Gastroesophageal sphincter (tissue), 3 donors: ENCODE data around the gene C14orf132.

ENCODE experiments used
- CTCF ChIP-seq, 4 experiments: fragments of 200-600 bp in 2 of 4; fragments of 450-650 bp in 2 of 4; sonication (generic) in 1 of 4; IDR thresholded peaks; one replicate each; pipeline ENCODE4 v1.5.1; 2017 to 2019; ENCODE audit warnings: antibody characterized with exemption in 4 of 4, mild to moderate bottlenecking in 2 of 4, moderate library complexity in 2 of 4
- EP300 ChIP-seq: sonication (generic); formaldehyde crosslinking; IDR thresholded peaks from one replicate; pipeline ENCODE4 v1.6.1; 2017; ENCODE audit warnings: antibody characterized with exemption, mild to moderate bottlenecking
- POLR2A ChIP-seq, 2 donors: fragments of 450-650 bp; IDR thresholded peaks; one replicate each; pipeline ENCODE4 v1.6.1; 2017; ENCODE audit warnings: antibody characterized with exemption in 2 of 2, mild to moderate bottlenecking in 2 of 2, moderate library complexity in 1 of 2
- POLR2AphosphoS5 ChIP-seq: sonication (generic); formaldehyde crosslinking; IDR thresholded peaks from one replicate; pipeline ENCODE4 v1.6.1; 2017; ENCODE audit warnings: antibody characterized with exemption

GRCh38 chr14:96126339-96126782 is 87.2 kb downstream of the C14orf132 start:
- no peak for TF ChIP-seq CTCF (IDR thresholded peaks at IDR 0.05)
- TF ChIP-seq POLR2A (IDR thresholded peaks at IDR 0.05), result no peak
- no peak for TF ChIP-seq EP300
- TF ChIP-seq POLR2AphosphoS5, result no peak
